Colonic mucosa (tissue), 4 donors: ENCODE results near the gene PRXL2B. TPM values are rescaled to one million over a fixed set of nuclear protein-coding genes. Genes with fewer than 3 reads are reported as not detected.

Experiments
- DNase-seq: peaks from one replicate; pipeline ENCODE4 v3.0.0-alpha.2; 2020
- H3K27ac ChIP-seq: fragments of 200-600 bp; one replicate; pipeline ENCODE4 v1.8.0; 2021
- H3K27me3 ChIP-seq: fragments of 200-600 bp; one replicate; pipeline ENCODE4 v1.8.0; 2021
- H3K36me3 ChIP-seq: fragments of 200-600 bp; one replicate; pipeline ENCODE4 v1.8.0; 2021
- H3K4me1 ChIP-seq: fragments of 200-600 bp; one replicate; pipeline ENCODE4 v1.8.0; 2021; ENCODE audit warnings: mild to moderate bottlenecking
- H3K4me3 ChIP-seq: fragments of 200-600 bp; one replicate; pipeline ENCODE4 v1.8.0; 2021
- H3K9ac ChIP-seq, 2 donors: one replicate each; pipeline ENCODE4 v1.7.0; 2013; ENCODE audit warnings: control low read depth in 2 of 2, low read depth in 2 of 2, low read length in 2 of 2
- H3K9me3 ChIP-seq: fragments of 200-600 bp; one replicate; pipeline ENCODE4 v1.8.0; 2021
- CTCF ChIP-seq: fragments of 200-600 bp; IDR thresholded peaks from one replicate; pipeline ENCODE4 v1.8.0; 2022; ENCODE audit warnings: antibody characterized with exemption, mild to moderate bottlenecking
- intact Hi-C: fragments of 100-400 bp; cut with DNase I; formaldehyde crosslinking; loops from one replicate; pipeline ENCODE4 v1.14.1; 2022
- total RNA-seq, 2 donors: library from RNA; stranded (reverse); fragmentation: NEBNext Ultra II Directional in 1 of 2; extraction: Animal tissue kit (Norgen Biotek cat#: 25700) in 1 of 2; gene quantifications; one replicate each; pipeline ENCODE4 v1.2.1, GENCODE V29; 2021
- donor health status: healthy.
- donor health status: DM: no; HTN: no; CAD: no.
- donor health status: DM: no; HTN: no; CAD: no.

PRXL2B gene
- total RNA-seq, 2 donors from 2014 or later = 105 to 120 TPM

- Histone ChIP-seq H3K36me3 (no peaks in the 10 kb centered on the region), H3K4me3 (no peak overlapping the region), H3K9me3 (no peaks in the 10 kb centered on the region), H3K9ac (no peak overlapping the region), H3K27ac (no peak overlapping the region), H3K27me3 (no peaks in the 10 kb centered on the region), H3K4me1 (no peaks in the 10 kb centered on the region)
- DNase-seq = no peak
- intact Hi-C loops = loop anchor here (10.0 kb wide), 1 partner anchor 49 kb away; no protein-coding TSS in a partner anchor
- no peak for TF ChIP-seq CTCF
Observed at GRCh38 chr1:2595261-2595811, 8.8 kb downstream of the PRXL2B start.

- no peak for TF ChIP-seq CTCF
- H3K9me3 ChIP-seq = no peaks in the 10 kb centered on the region
- H3K27ac ChIP-seq = no peak overlapping the region
- no peaks in the 10 kb centered on the region for H3K27me3 ChIP-seq
- no peak for DNase-seq
- no peak overlapping the region for H3K9ac ChIP-seq
- H3K36me3 ChIP-seq = no peaks in the 10 kb centered on the region
- H3K4me1 ChIP-seq = no peaks in the 10 kb centered on the region
- intact Hi-C loops = loop anchor here (10.0 kb wide), 1 partner anchor 49 kb away; no protein-coding TSS in a partner anchor
- H3K4me3 ChIP-seq = no peak overlapping the region
Observed at GRCh38 chr1:2595812-2596529, 9.4 kb downstream of the PRXL2B start.

- DNase-seq = no peak
- Histone ChIP-seq H3K9ac (no peak overlapping the region), H3K4me1 (no peaks in the 10 kb centered on the region), H3K27me3 (no peaks in the 10 kb centered on the region), H3K27ac (no peak overlapping the region), H3K9me3 (no peaks in the 10 kb centered on the region), H3K4me3 (no peak overlapping the region), H3K36me3 (no peaks in the 10 kb centered on the region)
- intact Hi-C loops = loop anchor here (10.0 kb wide), 1 partner anchor 48 kb away; no protein-coding TSS in a partner anchor
- no peak for TF ChIP-seq CTCF
Observed at GRCh38 chr1:2596530-2597333, 10.2 kb downstream of the PRXL2B start.

- H3K9me3 ChIP-seq = no peaks in the 10 kb centered on the region
- intact Hi-C loops = loop anchor here (10.0 kb wide), 1 partner anchor 47 kb away; no protein-coding TSS in a partner anchor
- no peak overlapping the region for H3K4me3 ChIP-seq
- H3K27ac ChIP-seq = no peak overlapping the region
- no peak overlapping the region for H3K9ac ChIP-seq
- H3K36me3 ChIP-seq = no peaks in the 10 kb centered on the region
- H3K4me1 ChIP-seq = no peaks in the 10 kb centered on the region
- no peak for DNase-seq
- no peaks in the 10 kb centered on the region for H3K27me3 ChIP-seq
- no peak for TF ChIP-seq CTCF
Observed at GRCh38 chr1:2597441-2598328, 11.1 kb downstream of the PRXL2B start.
